GM18508 (cell line): Measurements from ENCODE around the gene ANKRD11.

ENCODE experiments used
- ATAC-seq: cut with Tn5 transposase; IDR thresholded peaks from one replicate; pipeline ENCODE4 v1.9.1; 2021; ENCODE audit warnings: moderate number of reproducible peaks; ENCODE audit not compliant: insufficient read depth, unreplicated experiment

The ANKRD11 gene

GRCh38 chr16:89357055-89357816 is 133.1 kb downstream of the ANKRD11 start:
- no peak for ATAC-seq

DNA sequence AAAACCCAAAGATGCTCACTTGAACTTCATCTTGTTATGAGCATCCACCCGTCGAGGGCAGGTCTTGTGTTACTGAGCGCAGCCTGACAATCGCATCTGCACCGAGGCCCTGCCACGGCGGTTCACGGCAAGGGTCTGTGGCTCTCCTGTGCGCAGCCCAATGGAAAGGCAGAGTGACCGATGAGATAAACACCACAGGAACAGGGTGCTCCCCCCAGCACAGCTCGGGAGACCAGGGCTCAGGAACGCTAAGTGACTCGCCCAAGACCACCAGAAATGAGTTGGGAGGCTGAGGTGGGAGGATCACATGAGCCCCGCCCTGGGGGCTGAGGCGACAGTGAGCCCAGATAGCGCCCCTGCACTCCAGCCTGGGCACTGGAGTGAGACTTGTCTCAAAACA is 134.7 kb downstream of the ANKRD11 start:
- ATAC-seq, result no peak

GRCh38 chr16:89355007-89355406 is 135.4 kb downstream of the ANKRD11 start:
- no peak for ATAC-seq

DNA sequence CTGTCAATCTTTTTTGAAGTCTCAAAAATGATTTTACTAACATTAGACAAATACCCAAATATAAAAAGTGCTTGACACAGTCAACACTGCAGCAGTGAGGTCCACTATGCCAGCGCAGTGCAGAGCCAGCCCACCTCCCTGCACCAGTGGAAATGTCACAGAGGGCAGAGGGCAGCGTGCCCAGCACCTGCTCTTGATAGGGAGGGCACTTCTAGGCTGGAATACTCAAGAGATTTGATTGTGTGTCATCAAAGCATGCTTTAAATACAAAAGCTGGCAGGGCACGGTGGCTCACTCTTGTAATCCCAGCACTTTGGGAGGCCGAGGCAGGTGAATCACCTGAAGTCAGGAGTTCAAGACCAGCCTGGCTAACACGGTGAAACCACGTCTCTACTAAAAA is 136.0 kb downstream of the ANKRD11 start:
- no peak for ATAC-seq

DNA sequence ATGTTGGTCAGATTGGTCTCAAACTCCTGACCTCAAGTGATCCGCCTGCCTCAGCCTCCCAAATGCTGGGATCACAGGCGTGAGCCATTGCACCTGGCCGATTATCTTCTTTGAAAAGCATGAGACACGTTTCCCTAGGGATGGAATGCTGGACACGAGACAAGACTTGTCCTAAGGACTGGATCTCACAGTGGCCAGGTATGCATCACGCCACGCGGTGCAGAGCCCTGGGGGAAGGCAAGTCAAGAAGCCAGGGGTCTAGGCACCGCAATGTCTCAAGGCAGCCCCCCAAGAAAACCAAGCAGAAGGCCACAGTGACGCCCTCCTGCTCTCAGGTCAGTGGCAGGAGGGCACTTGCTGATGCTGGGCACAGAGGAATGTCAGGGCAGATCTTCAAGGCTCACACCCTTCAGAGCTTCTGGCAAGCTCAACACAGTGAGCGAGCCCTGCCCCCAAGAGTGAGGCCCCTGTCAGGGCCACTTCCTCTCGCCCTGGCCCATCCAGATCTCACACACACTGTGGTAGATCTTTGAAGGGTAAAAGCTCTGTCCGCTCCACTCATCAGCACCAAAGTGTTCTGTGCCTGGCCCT is 138.2 kb downstream of the ANKRD11 start:
- no peak for ATAC-seq

DNA sequence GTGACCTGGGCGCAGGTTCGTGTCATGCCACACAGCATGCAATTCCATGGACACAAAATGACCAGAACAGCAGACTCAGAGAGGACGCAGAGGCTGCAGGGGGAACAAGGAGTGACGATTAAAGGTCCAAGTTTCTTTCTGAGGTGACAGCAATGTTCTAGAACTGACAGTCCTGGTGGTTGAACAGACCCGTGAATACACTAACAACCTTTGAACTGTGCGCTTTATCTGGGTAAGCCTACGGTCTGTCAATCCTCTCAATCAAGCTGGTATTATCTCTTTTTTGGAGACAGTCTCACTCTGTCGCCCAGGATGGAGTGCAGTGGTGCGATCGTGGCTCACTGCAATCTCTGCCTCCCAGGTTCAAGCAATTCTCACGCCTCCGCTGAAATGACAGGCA is 138.7 kb downstream of the ANKRD11 start:
- ATAC-seq, result no peak

DNA sequence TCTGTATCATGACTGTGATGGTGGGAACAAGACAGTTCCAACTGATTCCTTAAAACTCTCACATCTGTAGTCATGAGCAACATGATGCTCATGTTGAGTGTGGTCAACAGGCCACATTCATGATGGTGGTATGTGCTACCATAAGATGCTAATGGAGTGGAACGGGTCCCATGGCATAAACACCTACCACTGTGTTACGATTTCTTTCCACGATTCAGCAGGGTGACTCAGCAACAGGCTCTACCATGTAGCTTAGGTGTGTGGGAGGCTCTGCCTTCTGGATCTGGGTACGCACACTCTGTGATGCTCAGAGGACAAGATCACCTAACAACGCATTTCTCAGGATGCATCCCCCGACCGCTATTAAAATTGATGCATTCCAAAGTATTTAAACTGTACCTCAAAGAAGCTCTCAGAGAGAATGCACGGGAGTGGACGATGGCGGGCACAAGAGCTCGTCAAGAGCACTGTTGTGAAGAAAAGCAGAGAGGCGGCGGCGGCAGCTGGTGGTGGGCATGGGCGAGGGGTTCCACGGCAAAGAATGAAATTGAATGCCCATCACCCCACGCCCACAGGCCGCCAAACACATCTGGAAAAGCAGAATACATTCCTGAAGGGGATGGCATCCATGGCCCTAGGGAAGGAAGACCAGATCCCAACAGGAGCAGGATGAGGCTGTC is 139.5 kb downstream of the ANKRD11 start:
- no peak for ATAC-seq

- ATAC-seq, result no peak
Measured at GRCh38 chr16:89349947-89350633, 140.3 kb downstream of the ANKRD11 start.

DNA sequence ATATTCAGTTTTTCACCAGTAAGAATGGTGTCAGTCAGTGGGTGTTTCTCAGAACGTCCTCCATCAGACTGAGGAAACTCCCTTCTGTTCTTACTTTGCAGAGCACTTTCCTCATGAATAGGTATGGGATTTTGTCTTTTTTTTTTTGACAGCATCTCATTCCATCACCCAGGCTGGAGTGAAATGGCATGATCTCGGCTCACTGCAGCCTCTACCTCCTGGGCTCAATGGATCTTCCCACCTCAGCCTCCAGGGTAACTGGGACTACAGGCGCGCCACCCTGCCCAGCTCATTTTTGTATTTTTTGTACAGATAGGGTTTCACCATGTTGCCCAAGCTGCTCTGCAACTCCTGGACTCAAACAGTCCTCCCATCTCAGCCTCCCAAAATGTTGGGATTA is 142.6 kb downstream of the ANKRD11 start:
- ATAC-seq, result no peak

- ATAC-seq, result no peak
Measured at GRCh38 chr16:89346869-89347268, 143.5 kb downstream of the ANKRD11 start.

- ATAC-seq, result no peak
Measured at GRCh38 chr16:89345642-89346150, 144.7 kb downstream of the ANKRD11 start.

GRCh38 chr16:89344846-89345611 is 145.3 kb downstream of the ANKRD11 start:
- ATAC-seq, result no peak

DNA sequence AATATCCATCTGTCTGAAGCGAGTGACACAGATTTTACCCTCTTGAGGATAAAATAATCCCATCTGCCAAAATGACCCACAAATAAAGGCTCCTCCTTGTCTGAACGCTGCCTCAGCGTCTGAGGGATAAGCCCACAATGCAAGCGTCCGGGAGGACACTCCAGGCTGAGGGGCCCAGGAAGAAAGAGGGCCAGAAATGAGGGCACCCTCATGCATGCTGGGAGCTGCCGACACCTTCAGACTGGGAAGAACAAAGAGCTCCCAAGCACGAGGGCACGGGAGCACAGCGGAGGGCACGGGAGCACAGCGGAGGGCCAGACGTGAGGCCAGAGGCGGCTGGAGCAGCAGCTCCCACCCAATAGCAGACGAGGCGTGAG is 145.9 kb downstream of the ANKRD11 start:
- no peak for ATAC-seq

- ATAC-seq, result no peak
Measured at GRCh38 chr16:89343501-89344457, 146.6 kb downstream of the ANKRD11 start.

- no peak for ATAC-seq
Measured at GRCh38 chr16:89341697-89342694, 148.4 kb downstream of the ANKRD11 start.

DNA sequence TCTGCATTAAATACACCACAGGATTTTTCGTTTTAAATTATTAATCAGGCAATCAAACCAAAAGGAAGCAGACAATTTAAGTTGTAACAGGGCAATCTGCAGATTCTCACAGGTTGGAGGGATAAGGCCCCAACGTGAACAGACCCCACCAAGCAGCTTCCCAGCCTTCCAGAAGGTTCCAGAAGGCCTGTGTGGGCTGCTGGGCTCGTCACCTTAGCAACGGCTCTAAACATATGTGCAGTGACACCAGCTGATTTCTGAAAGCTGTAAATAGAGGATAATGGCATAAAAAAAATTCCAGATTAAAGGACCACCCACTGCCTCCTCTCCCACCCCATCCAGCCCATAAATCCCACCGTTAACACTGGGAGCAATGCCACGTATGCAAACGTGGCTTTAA is 149.1 kb downstream of the ANKRD11 start:
- ATAC-seq, result no peak

GRCh38 chr16:89338863-89339262 is 151.5 kb downstream of the ANKRD11 start:
- ATAC-seq, result no peak

DNA sequence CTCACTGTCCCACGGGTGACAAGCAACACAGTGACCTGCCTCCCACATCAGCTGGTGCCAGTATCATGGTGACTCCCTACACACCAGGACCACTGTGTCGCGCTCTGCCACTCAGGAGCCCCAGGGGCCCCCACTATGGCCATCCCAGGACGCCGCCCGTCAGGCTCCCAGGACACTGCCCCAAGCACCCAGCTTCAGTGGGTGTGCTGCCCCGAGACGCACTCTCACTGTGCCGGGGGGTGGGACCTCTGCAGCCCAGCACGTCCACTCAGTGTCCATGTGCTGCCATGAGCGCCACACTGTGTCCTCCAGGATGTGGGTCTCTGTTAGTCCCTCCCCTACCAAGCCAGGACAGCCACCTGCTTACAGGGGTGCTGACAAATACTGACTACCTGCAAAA is 152.4 kb downstream of the ANKRD11 start:
- no peak for ATAC-seq
